ENCODE data around the gene NEXN. TPM values are rescaled to one million over a fixed set of nuclear protein-coding genes. Genes with fewer than 3 reads are reported as not detected.
A peak's percentile ranks its signal among the peaks of the same experiment; 100 is the strongest.

NEXN gene
- polyA plus RNA-seq, 1 experiment: 7.8 TPM

DNA sequence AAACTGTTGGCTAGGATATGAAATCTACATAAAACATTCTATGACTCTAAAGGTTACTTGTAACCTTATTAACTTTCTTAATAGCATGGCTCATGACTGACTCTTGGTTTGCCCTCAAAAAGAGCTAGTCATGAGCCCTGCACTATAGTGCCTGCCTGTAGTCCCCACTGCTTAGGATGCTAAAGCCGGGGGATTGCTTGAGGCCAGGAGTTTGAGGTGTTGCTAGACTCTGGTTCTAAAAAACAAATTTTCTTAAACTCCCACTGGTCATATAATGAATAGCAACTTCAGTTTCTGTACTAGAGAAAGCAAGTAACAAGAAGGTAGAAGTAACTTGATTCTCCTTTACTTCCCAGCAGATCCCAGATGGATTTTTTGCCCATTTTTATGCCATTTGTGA, 15.8 kb upstream of the NEXN start:
- ChIA-PET CTCF (no interaction called here), POLR2A (no interaction called here)
- Histone ChIP-seq H3K36me3 (ENCODE audit: control insufficient read depth, insufficient read depth, low read length) (no peaks in the 10 kb centered on the region), H3K27me3 (ENCODE audit: control insufficient read depth, insufficient read depth, low read length) (no peaks in the 10 kb centered on the region), H3K4me3 (ENCODE audit: low read depth, low read length) (no peak overlapping the region)
- no peak for DNase-seq (ENCODE audit: low read depth)
- TF ChIP-seq, protein P1, sequence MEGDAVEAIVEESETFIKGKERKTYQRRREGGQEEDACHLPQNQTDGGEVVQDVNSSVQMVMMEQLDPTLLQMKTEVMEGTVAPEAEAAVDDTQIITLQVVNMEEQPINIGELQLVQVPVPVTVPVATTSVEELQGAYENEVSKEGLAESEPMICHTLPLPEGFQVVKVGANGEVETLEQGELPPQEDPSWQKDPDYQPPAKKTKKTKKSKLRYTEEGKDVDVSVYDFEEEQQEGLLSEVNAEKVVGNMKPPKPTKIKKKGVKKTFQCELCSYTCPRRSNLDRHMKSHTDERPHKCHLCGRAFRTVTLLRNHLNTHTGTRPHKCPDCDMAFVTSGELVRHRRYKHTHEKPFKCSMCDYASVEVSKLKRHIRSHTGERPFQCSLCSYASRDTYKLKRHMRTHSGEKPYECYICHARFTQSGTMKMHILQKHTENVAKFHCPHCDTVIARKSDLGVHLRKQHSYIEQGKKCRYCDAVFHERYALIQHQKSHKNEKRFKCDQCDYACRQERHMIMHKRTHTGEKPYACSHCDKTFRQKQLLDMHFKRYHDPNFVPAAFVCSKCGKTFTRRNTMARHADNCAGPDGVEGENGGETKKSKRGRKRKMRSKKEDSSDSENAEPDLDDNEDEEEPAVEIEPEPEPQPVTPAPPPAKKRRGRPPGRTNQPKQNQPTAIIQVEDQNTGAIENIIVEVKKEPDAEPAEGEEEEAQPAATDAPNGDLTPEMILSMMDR (IDR thresholded peaks at IDR 0.05; ENCODE audit: insufficient read depth, low read depth, low read length): no peak

DNA sequence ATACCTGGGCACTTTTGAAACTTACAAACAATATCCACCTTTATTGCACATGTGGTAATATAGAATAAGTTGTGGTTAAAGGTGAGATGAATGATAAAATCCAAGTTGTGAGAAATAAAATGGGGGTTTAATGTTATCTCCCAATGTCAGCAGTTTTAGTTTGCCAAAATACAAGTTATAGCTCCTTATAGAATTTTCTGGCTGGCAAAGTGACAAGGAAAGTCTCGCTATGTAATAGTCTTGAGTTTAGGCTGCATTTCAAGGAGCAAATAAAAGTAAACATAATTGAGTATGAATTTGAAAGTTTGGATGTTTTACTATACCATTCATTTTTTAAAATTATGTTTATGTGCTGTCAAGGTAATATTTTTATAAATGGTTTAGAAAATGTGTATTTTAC, 15.0 kb upstream of the NEXN start:
- ChIA-PET POLR2A (no interaction called here), CTCF (no interaction called here)
- Histone ChIP-seq H3K36me3 (ENCODE audit: control insufficient read depth, insufficient read depth, low read length) (no peaks in the 10 kb centered on the region), H3K4me3 (ENCODE audit: low read depth, low read length) (no peak overlapping the region), H3K27me3 (ENCODE audit: control insufficient read depth, insufficient read depth, low read length) (no peaks in the 10 kb centered on the region)
- DNase-seq (ENCODE audit: low read depth): no peak
- TF ChIP-seq, protein P1 (IDR thresholded peaks at IDR 0.05; ENCODE audit: insufficient read depth, low read depth, low read length): no peak

DNA sequence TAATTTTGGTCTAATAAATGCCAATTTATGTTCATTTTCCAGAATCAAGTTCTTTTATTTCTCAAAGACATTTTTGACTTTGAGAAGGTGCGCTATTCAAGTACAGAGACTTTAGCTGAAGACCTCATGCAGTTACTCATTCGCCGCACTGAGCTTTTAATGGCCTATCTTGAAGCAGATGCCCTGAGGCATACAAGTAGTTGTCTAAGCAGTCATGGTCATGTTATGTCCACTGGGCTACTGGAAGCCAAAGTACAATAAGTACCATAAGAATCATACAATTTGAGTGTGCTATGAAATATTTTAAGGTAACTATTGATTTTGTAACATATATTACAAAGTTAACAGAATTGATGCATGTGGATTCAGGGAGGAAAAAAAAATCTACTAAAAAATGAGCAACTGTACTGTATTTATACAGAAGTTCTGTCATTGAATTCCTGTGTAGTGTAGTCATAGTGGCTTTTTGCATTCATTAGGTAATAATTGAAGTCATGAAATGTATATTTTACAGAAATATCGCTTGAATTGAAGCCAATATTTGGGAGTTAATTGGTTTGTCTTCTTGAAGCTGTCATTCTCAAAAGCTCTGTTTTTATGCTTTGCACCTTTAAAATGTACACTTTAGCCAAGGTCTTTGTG, 13.5 kb upstream of the NEXN start:
- Histone ChIP-seq H3K27me3 (ENCODE audit: control insufficient read depth, insufficient read depth, low read length) (no peaks in the 10 kb centered on the region), H3K4me3 (ENCODE audit: low read depth, low read length) (no peak overlapping the region), H3K36me3 (ENCODE audit: control insufficient read depth, insufficient read depth, low read length) (no peaks in the 10 kb centered on the region)
- ChIA-PET POLR2A (no interaction called here), CTCF (no interaction called here)
- TF ChIP-seq, protein P1 (IDR thresholded peaks at IDR 0.05; ENCODE audit: insufficient read depth, low read depth, low read length): no peak
- peak; percentile 32 for DNase-seq (ENCODE audit: low read depth)

GRCh38 chr1:77876884-77877283, 11.5 kb upstream of the NEXN start:
- H3K36me3 ChIP-seq (ENCODE audit: control insufficient read depth, insufficient read depth, low read length): no peaks in the 10 kb centered on the region
- ChIA-PET POLR2A (interaction anchor here (0.5 kb wide), 1 partner anchor 99 kb away, joined by 6 read pairs; no protein-coding TSS in a partner anchor), CTCF (interaction anchor here (0.9 kb wide), 1 partner anchor 10 kb away, joined by 3 read pairs; no protein-coding TSS in a partner anchor)
- no peak for DNase-seq (ENCODE audit: low read depth)
- H3K27me3 ChIP-seq (ENCODE audit: control insufficient read depth, insufficient read depth, low read length): no peaks in the 10 kb centered on the region
- TF ChIP-seq, protein P1 (IDR thresholded peaks at IDR 0.05; ENCODE audit: insufficient read depth, low read depth, low read length): no peak
- no peak overlapping the region for H3K4me3 ChIP-seq (ENCODE audit: low read depth, low read length)

DNA sequence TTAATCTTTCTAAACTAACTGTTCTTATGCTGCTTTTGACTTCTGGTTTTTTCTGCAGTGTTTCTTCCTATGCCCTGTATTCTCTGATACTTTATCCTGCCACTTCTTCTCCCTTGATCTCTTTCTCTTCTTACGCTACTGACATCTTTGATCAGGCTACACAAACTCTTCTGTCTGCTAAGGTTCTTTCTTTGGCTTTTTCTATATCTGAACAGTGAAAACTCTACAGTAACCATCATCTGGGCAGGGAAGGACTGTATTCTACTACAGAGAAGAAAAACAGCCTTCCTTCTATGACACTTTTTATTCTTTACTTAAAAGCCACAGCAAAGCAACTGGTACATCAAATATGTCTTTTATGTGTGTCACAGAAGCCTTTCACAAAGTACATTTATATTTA, 7.4 kb upstream of the NEXN start:
- no peaks in the 10 kb centered on the region for H3K27me3 ChIP-seq (ENCODE audit: control insufficient read depth, insufficient read depth, low read length)
- POLR2A ChIA-PET: no interaction called here
- H3K4me3 ChIP-seq (ENCODE audit: low read depth, low read length): no peak overlapping the region
- TF ChIP-seq, protein P1 (IDR thresholded peaks at IDR 0.05; ENCODE audit: insufficient read depth, low read depth, low read length): no peak
- H3K36me3 ChIP-seq (ENCODE audit: control insufficient read depth, insufficient read depth, low read length): no peaks in the 10 kb centered on the region
- CTCF ChIA-PET: no interaction called here
- DNase-seq (ENCODE audit: low read depth): no peak
